ENCODE data around the gene SLC16A11.

The SLC16A11 gene

DNA sequence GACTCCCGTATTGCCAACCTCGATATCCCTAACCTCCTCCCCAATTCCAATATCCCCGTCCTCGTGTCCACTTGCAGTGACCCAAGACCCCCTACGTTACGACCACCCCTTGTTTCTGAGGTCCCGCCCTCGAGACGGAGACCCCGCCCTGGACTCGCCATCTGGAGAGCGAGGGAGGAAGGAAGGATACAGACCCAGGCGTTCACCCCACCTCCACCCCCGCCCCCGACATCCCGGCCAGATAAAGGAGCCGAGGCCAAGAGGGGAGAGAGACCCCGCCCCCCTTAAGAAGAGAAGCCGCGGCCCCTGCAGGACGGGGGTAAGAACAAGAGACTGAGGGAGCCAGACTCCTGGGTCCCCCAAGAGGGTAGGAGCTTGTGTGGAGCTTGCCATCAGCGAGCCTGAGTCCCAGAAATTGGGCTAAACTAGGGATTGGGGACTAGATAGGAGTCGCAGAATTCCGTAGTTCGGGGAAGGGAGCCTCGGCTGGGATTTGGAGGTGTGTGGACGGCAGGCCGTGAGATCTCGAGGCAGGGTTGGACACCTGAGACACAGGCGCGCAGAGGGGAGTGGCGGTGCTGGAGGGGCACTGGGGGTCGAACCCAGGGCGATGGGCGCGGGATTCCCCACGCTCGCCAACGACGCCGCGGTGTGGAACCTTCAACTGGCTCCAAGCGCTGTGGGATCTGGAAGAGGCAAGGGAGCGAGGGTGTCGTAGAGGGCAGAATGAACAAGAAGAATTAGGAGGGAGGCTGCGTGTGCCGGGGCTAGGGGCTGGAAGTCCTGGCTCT, 20.9 kb downstream of the SLC16A11 start, which contains the start of gene BCL6B:
Gene BCL6B (plus strand): TSS at position 270 of the 791 bp plus-strand sequence. CDS start 622 bp downstream, outside the sequence.
- Histone ChIP-seq H3K18ac (ENCODE audit: low read length) (peak within 1 kb of the TSS; percentile 91), H4K8ac (ENCODE audit: low read depth, low read length) (no peak within 1 kb of the TSS), H3K4me1 (ENCODE audit: control insufficient read depth in 2 of 2, insufficient read depth in 1 of 2, low read depth in 1 of 2, low read length in 2 of 2) (peaks cover 6 to 10% of the 10 kb centered on the region in 2 donors), H3K27ac (replicated peaks; ENCODE audit: low read length) (no peak within 1 kb of the TSS), H2AFZ (ENCODE audit: low read length) (peak within 1 kb of the TSS; percentile 97), H2BK5ac (ENCODE audit: low read length) (no peak within 1 kb of the TSS), H3K14ac (ENCODE audit: low read length) (no peak within 1 kb of the TSS), H3K27me3 (ENCODE audit: control insufficient read depth in 3 of 3, insufficient read depth in 3 of 3, low read depth in 1 of 3, low read length in 3 of 3) (peaks cover 13 to 55% (median 35%) of the 10 kb centered on the region in 3 experiments), H2BK15ac (ENCODE audit: low read length) (peak within 1 kb of the TSS; percentile 21), H2BK12ac (ENCODE audit: low read length) (peak within 1 kb of the TSS; percentile 8), H2BK120ac (ENCODE audit: low read depth, low read length) (peak within 1 kb of the TSS; percentile 31), H3K23ac (ENCODE audit: low read depth, low read length, poor library complexity) (peak within 1 kb of the TSS; percentile 65), H2AK5ac (ENCODE audit: low read depth, low read length) (peak within 1 kb of the TSS; percentile 94), H3K79me1 (ENCODE audit: low read depth, low read length) (peaks cover 1% of the 10 kb centered on the region), H3K9me3 (replicated peaks in 1 of 2; ENCODE audit: control insufficient read depth in 2 of 2, insufficient read depth in 1 of 2, low read depth in 1 of 2, low read length in 2 of 2) (peaks cover 0 to 8% of the 10 kb centered on the region in 2 donors), H3K36me3 (replicated peaks in 1 of 2; ENCODE audit: control insufficient read depth in 2 of 2, insufficient read depth in 2 of 2, low read length in 2 of 2) (no peaks in the 10 kb centered on the region), H3K4me3 (ENCODE audit: low read length in 2 of 2) (peak within 1 kb of the TSS; percentile 27 to 62), H3K9ac (ENCODE audit: low read depth, low read length, poor library complexity) (peak within 1 kb of the TSS; percentile 72), H3K4me2 (ENCODE audit: insufficient read depth, low read length, poor library complexity, severe bottlenecking) (peak within 1 kb of the TSS; percentile 61), H4K91ac (ENCODE audit: low read depth, low read length, poor library complexity) (no peak within 1 kb of the TSS), H3K4ac (ENCODE audit: low read length) (peak within 1 kb of the TSS; percentile 38)
- no peak for DNase-seq (ENCODE audit: low spot score)
- no CpG with 5 or more reads among the region's 47 CpGs for WGBS, 2 donors (ENCODE audit: extremely low coverage in 2 of 2, insufficient read length in 2 of 2, insufficient replicate concordance in 1 of 2)

- no peak for DNase-seq (ENCODE audit: low spot score)
- no CpG with 5 or more reads among the region's 53 CpGs for WGBS, 2 donors (ENCODE audit: extremely low coverage in 2 of 2, insufficient read length in 2 of 2, insufficient replicate concordance in 1 of 2)
Observed at GRCh38 chr17:7021993-7022778, 21.7 kb downstream of the SLC16A11 start.

GRCh38 chr17:7020894-7021664, 22.8 kb downstream of the SLC16A11 start:
- Histone ChIP-seq H3K27me3 (ENCODE audit: control insufficient read depth in 3 of 3, insufficient read depth in 3 of 3, low read depth in 1 of 3, low read length in 3 of 3) (peaks cover 13 to 47% (median 35%) of the 10 kb centered on the region in 3 experiments), H3K23ac (ENCODE audit: low read depth, low read length, poor library complexity) (no peak overlapping the region), H3K18ac (ENCODE audit: low read length) (no peak overlapping the region), H2BK120ac (ENCODE audit: low read depth, low read length) (no peak overlapping the region), H3K14ac (ENCODE audit: low read length) (no peak overlapping the region), H3K79me1 (ENCODE audit: low read depth, low read length) (peaks cover 1% of the 10 kb centered on the region), H3K27ac (replicated peaks; ENCODE audit: low read length) (no peak overlapping the region), H2BK5ac (ENCODE audit: low read length) (no peak overlapping the region), H3K36me3 (replicated peaks in 1 of 2; ENCODE audit: control insufficient read depth in 2 of 2, insufficient read depth in 2 of 2, low read length in 2 of 2) (peaks cover 5 to 13% of the 10 kb centered on the region in 2 donors), H2BK12ac (ENCODE audit: low read length) (no peak overlapping the region), H3K9ac (ENCODE audit: low read depth, low read length, poor library complexity) (no peak overlapping the region), H2AK5ac (ENCODE audit: low read depth, low read length) (no peak overlapping the region), H3K4me3 (ENCODE audit: low read length in 2 of 2) (no peak overlapping the region), H4K8ac (ENCODE audit: low read depth, low read length) (no peak overlapping the region), H3K4me2 (ENCODE audit: insufficient read depth, low read length, poor library complexity, severe bottlenecking) (no peak overlapping the region), H3K4me1 (ENCODE audit: control insufficient read depth in 2 of 2, insufficient read depth in 1 of 2, low read depth in 1 of 2, low read length in 2 of 2) (peaks cover 6 to 23% of the 10 kb centered on the region in 2 donors), H2BK15ac (ENCODE audit: low read length) (no peak overlapping the region), H2AFZ (ENCODE audit: low read length) (peak overlapping the region; percentile 97), H4K91ac (ENCODE audit: low read depth, low read length, poor library complexity) (no peak overlapping the region), H3K4ac (ENCODE audit: low read length) (no peak overlapping the region), H3K9me3 (replicated peaks in 1 of 2; ENCODE audit: control insufficient read depth in 2 of 2, insufficient read depth in 1 of 2, low read depth in 1 of 2, low read length in 2 of 2) (peaks cover 0 to 8% of the 10 kb centered on the region in 2 donors)
- no CpG with 5 or more reads among the region's 11 CpGs for WGBS, 2 donors (ENCODE audit: extremely low coverage in 2 of 2, insufficient read length in 2 of 2, insufficient replicate concordance in 1 of 2)
- no peak for DNase-seq (ENCODE audit: low spot score)

More at GRCh38 chr17:7021993-7022778, 21.7 kb downstream of the SLC16A11 start:
- peak overlapping the region; percentile 65 for H3K23ac ChIP-seq (ENCODE audit: low read depth, low read length, poor library complexity)
- H3K4me1 ChIP-seq (ENCODE audit: control insufficient read depth in 2 of 2, insufficient read depth in 1 of 2, low read depth in 1 of 2, low read length in 2 of 2): peaks cover 6 to 12% of the 10 kb centered on the region in 2 donors
- no peak overlapping the region for H2BK5ac ChIP-seq (ENCODE audit: low read length)
- H3K4me2 ChIP-seq (ENCODE audit: insufficient read depth, low read length, poor library complexity, severe bottlenecking): peak overlapping the region; percentile 61
- H3K27me3 ChIP-seq (ENCODE audit: control insufficient read depth in 3 of 3, insufficient read depth in 3 of 3, low read depth in 1 of 3, low read length in 3 of 3): peaks cover 13 to 51% (median 35%) of the 10 kb centered on the region in 3 experiments
- H2BK15ac ChIP-seq (ENCODE audit: low read length): peak overlapping the region; percentile 17
- H2BK120ac ChIP-seq (ENCODE audit: low read depth, low read length): peak overlapping the region; percentile 31
- peaks cover 0 to 8% of the 10 kb centered on the region in 2 donors for H3K9me3 ChIP-seq (replicated peaks in 1 of 2; ENCODE audit: control insufficient read depth in 2 of 2, insufficient read depth in 1 of 2, low read depth in 1 of 2, low read length in 2 of 2)
- peak overlapping the region; percentile 89 for H3K18ac ChIP-seq (ENCODE audit: low read length)
- H3K9ac ChIP-seq (ENCODE audit: low read depth, low read length, poor library complexity): no peak overlapping the region
- peak overlapping the region; percentile 27 to 62 for H3K4me3 ChIP-seq (ENCODE audit: low read length in 2 of 2)
- no peak overlapping the region for H4K8ac ChIP-seq (ENCODE audit: low read depth, low read length)
- no peak overlapping the region for H3K14ac ChIP-seq (ENCODE audit: low read length)
- peaks cover 1% of the 10 kb centered on the region for H3K79me1 ChIP-seq (ENCODE audit: low read depth, low read length)
- H3K27ac ChIP-seq (replicated peaks; ENCODE audit: low read length): no peak overlapping the region
- no peak overlapping the region for H4K91ac ChIP-seq (ENCODE audit: low read depth, low read length, poor library complexity)
- H2AK5ac ChIP-seq (ENCODE audit: low read depth, low read length): peak overlapping the region; percentile 94
- H3K36me3 ChIP-seq (replicated peaks in 1 of 2; ENCODE audit: control insufficient read depth in 2 of 2, insufficient read depth in 2 of 2, low read length in 2 of 2): peaks cover 2 to 5% of the 10 kb centered on the region in 2 donors
- H2BK12ac ChIP-seq (ENCODE audit: low read length): no peak overlapping the region
- no peak overlapping the region for H3K4ac ChIP-seq (ENCODE audit: low read length)
- H2AFZ ChIP-seq (ENCODE audit: low read length): peak overlapping the region; percentile 97
